GM20000 (cell line): Measurements from ENCODE around the gene SIGLEC7.

Experiments
- DNase-seq: peaks from one replicate; pipeline ENCODE4 v3.0.0; 2012; ENCODE audit warnings: low spot score
- CTCF ChIP-seq: IDR thresholded peaks from 2 replicates; pipeline ENCODE4 v1.5.1; 2012; ENCODE audit warnings: mild to moderate bottlenecking, control low read depth; ENCODE audit errors: extremely low read depth, missing control alignments

Gene SIGLEC7

GRCh38 chr19:51097796-51098195, 44.3 kb upstream of the SIGLEC7 start:
- DNase-seq: no peak
- TF ChIP-seq CTCF: peak; percentile 5

- no peak for TF ChIP-seq CTCF
- DNase-seq: peak; percentile 74
Observed at GRCh38 chr19:51098365-51099046, 43.6 kb upstream of the SIGLEC7 start.

GRCh38 chr19:51099047-51099382, 43.1 kb upstream of the SIGLEC7 start:
- no peak for TF ChIP-seq CTCF
- no peak for DNase-seq

GRCh38 chr19:51100601-51101000, 41.5 kb upstream of the SIGLEC7 start:
- TF ChIP-seq CTCF: no peak

GRCh38 chr19:51101171-51101865, 40.8 kb upstream of the SIGLEC7 start:
- TF ChIP-seq CTCF: no peak
- DNase-seq: no peak

More at GRCh38 chr19:51100601-51101000, 41.5 kb upstream of the SIGLEC7 start:
- no peak for DNase-seq

GRCh38 chr19:51102991-51103390, 39.1 kb upstream of the SIGLEC7 start:
- no peak for TF ChIP-seq CTCF
- DNase-seq: no peak

- DNase-seq: no peak
- no peak for TF ChIP-seq CTCF
Observed at GRCh38 chr19:51103926-51104341, 38.2 kb upstream of the SIGLEC7 start.
